Loucy (cell line): Measurements from ENCODE around the gene CENPO.

Experiments used
- EZH2phosphoT487 ChIP-seq: fragments of 200-600 bp; IDR thresholded peaks from 2 replicates; pipeline ENCODE4 v1.6.1; 2018; ENCODE audit warnings: antibody characterized with exemption, mild to moderate bottlenecking, moderate library complexity, borderline replicate concordance
- TF ChIP-seq, protein P1 (sequence below): fragments of 200-600 bp; sonication (generic); conservative IDR thresholded peaks from 2 replicates; pipeline ENCODE4 v1.5.1; 2014; ENCODE audit warnings: mild to moderate bottlenecking, antibody characterized with exemption, low read length

- TF ChIP-seq, protein P1, sequence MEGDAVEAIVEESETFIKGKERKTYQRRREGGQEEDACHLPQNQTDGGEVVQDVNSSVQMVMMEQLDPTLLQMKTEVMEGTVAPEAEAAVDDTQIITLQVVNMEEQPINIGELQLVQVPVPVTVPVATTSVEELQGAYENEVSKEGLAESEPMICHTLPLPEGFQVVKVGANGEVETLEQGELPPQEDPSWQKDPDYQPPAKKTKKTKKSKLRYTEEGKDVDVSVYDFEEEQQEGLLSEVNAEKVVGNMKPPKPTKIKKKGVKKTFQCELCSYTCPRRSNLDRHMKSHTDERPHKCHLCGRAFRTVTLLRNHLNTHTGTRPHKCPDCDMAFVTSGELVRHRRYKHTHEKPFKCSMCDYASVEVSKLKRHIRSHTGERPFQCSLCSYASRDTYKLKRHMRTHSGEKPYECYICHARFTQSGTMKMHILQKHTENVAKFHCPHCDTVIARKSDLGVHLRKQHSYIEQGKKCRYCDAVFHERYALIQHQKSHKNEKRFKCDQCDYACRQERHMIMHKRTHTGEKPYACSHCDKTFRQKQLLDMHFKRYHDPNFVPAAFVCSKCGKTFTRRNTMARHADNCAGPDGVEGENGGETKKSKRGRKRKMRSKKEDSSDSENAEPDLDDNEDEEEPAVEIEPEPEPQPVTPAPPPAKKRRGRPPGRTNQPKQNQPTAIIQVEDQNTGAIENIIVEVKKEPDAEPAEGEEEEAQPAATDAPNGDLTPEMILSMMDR, result no peak
- no peak for TF ChIP-seq EZH2phosphoT487
These were observed 16.2 kb downstream of the CENPO start for GRCh38 chr2:24809316-24810007.
